SK-N-SH (cell line): ENCODE measurements around the gene UNC79. TPM values are rescaled to one million over a fixed set of nuclear protein-coding genes. Genes with fewer than 3 reads are reported as not detected.
"Not testable (repeated sequence)": the region's sequence is repeated elsewhere in the genome, so short reads cannot be mapped to it uniquely, and the experiment has no call there.

Experiments
- CTCF ChIA-PET: fragments of 300-600, 350-600 bp; formaldehyde crosslinking; extraction: SDS; loops from one replicate; lab custom pipeline; 2021; lab: Yijun Ruan, JAX
- POLR2A ChIA-PET: fragments of 350-600 bp; sonication (Branson Sonifier 250); formaldehyde crosslinking; extraction: SDS; loops from one replicate; lab custom pipeline; 2020; ENCODE audit warnings: antibody characterized with exemption, inconsistent platforms; lab: Yijun Ruan, JAX
- DNase-seq: peaks from one replicate; pipeline ENCODE4 v3.0.0; 2012
- H2AFZ ChIP-seq: fragments of 200-600 bp; sonication (generic); 2 replicates; pipeline ENCODE4 v1.8.1; 2016; ENCODE audit warnings: antibody characterized with exemption, mild to moderate bottlenecking, low read depth
- H3F3A ChIP-seq: fragments of 200-600 bp; sonication (generic); replicated peaks from 2 replicates; pipeline ENCODE3; 2016; ENCODE audit warnings: antibody characterized with exemption, mild to moderate bottlenecking; ENCODE audit not compliant: insufficient read depth
- H3K27ac ChIP-seq, 2 experiments: fragments of 200-500 bp in 1 of 2; fragments of 200-600 bp in 1 of 2; sonication (Bioruptor generic) in 1 of 2; sonication (generic), shearing (Covaris generic) in 1 of 2; 2 replicates each; pipeline versions ENCODE4 v1.5.1 to v1.6.1; 2014 to 2016; ENCODE audit warnings: low read depth in 2 of 2, inconsistent platforms in 1 of 2, low read length in 1 of 2, mild to moderate bottlenecking in 1 of 2, mixed read lengths in 1 of 2
- H3K27me3 ChIP-seq: fragments of 200-600 bp; sonication (generic), shearing (Covaris generic); 2 replicates; pipeline ENCODE4 v1.6.1; 2016; ENCODE audit warnings: mixed run types; ENCODE audit not compliant: insufficient read depth
- H3K36me3 ChIP-seq, 2 experiments: fragments of 200-500 bp in 1 of 2; fragments of 200-600 bp in 1 of 2; sonication (Bioruptor generic) in 1 of 2; sonication (generic) in 1 of 2; replicated peaks in 1 of 2; 2 replicates each; pipeline versions ENCODE3 to v1.5.1; 2014 to 2016; ENCODE audit warnings: low read length in 1 of 2, mild to moderate bottlenecking in 1 of 2; ENCODE audit not compliant: insufficient read depth in 2 of 2, control insufficient read depth in 1 of 2
- H3K4me1 ChIP-seq, 2 experiments: fragments of 200-500 bp in 1 of 2; fragments of 200-600 bp in 1 of 2; sonication (Bioruptor generic) in 1 of 2; sonication (generic), shearing (Covaris generic) in 1 of 2; 2 replicates each; pipeline versions ENCODE4 v1.5.1 to v1.6.1; 2014 to 2016; ENCODE audit warnings: low read depth in 1 of 2, low read length in 1 of 2, mixed run types in 1 of 2; ENCODE audit not compliant: insufficient read depth in 2 of 2, control insufficient read depth in 1 of 2
- H3K4me2 ChIP-seq: fragments of 200-600 bp; sonication (generic), shearing (Covaris generic); 2 replicates; pipeline ENCODE4 v1.6.1; 2017; ENCODE audit warnings: mixed run types
- H3K4me3 ChIP-seq, 2 experiments: fragments of 200-500 bp in 1 of 2; fragments of 200-600 bp in 1 of 2; sonication (Bioruptor generic) in 1 of 2; sonication (generic), shearing (Covaris generic) in 1 of 2; 2 replicates each; pipeline versions ENCODE4 v1.5.1 to v1.8.1; 2014 to 2016; ENCODE audit warnings: low read depth in 2 of 2, inconsistent platforms in 1 of 2, low read length in 1 of 2, mild to moderate bottlenecking in 1 of 2, mixed read lengths in 1 of 2, moderate library complexity in 1 of 2
- H3K79me2 ChIP-seq: fragments of 200-600 bp; sonication (generic); 2 replicates; pipeline ENCODE4 v1.8.1; 2017; ENCODE audit warnings: mild to moderate bottlenecking; ENCODE audit not compliant: insufficient read depth
- H3K9ac ChIP-seq: fragments of 200-600 bp; sonication (generic); 2 replicates; pipeline ENCODE4 v1.6.1; 2017; ENCODE audit warnings: mixed run types
- H3K9me2 ChIP-seq: fragments of 200-600 bp; sonication (generic); 2 replicates; pipeline ENCODE4 v1.6.1; 2017; ENCODE audit warnings: mixed run types
- H3K9me3 ChIP-seq: fragments of 200-600 bp; sonication (generic); 2 replicates; pipeline ENCODE4 v1.6.1; 2017; ENCODE audit warnings: mixed run types, mild to moderate bottlenecking, moderate library complexity
- H4K20me1 ChIP-seq: fragments of 200-600 bp; sonication (generic); 2 replicates; pipeline ENCODE4 v1.6.1; 2017; ENCODE audit warnings: mild to moderate bottlenecking, mixed run types; ENCODE audit not compliant: insufficient read depth
- CHD2 ChIP-seq: fragments of 150-350 bp; IDR thresholded peaks from 2 replicates; pipeline ENCODE4 v1.6.1; 2018; ENCODE audit warnings: low read length; ENCODE audit not compliant: partially characterized antibody
- CTCF ChIP-seq: fragments of 200-600 bp; sonication (generic); IDR thresholded peaks from 2 replicates; pipeline ENCODE4 v1.6.1; 2017; ENCODE audit warnings: antibody characterized with exemption, mild to moderate bottlenecking, moderate library complexity
- EP300 ChIP-seq, 2 experiments: IDR thresholded peaks; 2 replicates each; pipeline versions ENCODE4 v1.4.0 to v1.6.1; 2012; ENCODE audit warnings: borderline replicate concordance in 1 of 2, low read depth in 1 of 2, low read length in 1 of 2
- GATA2 ChIP-seq: sonication (generic); formaldehyde crosslinking; IDR thresholded peaks from 2 replicates; pipeline ENCODE4 v1.5.0; 2020; ENCODE audit warnings: mild to moderate bottlenecking, missing genetic modification reagents
- JUND ChIP-seq: IDR thresholded peaks from 2 replicates; pipeline ENCODE4 v1.4.0; 2012
- NFIC ChIP-seq: IDR thresholded peaks from 2 replicates; pipeline ENCODE4 v1.4.0; 2012; ENCODE audit warnings: borderline replicate concordance
- NRF1 ChIP-seq: IDR thresholded peaks from 2 replicates; pipeline ENCODE4 v1.6.1; 2012; ENCODE audit warnings: low read depth, mild to moderate bottlenecking, low read length
- POLR2AphosphoS5 ChIP-seq: IDR thresholded peaks from 2 replicates; pipeline ENCODE4 v1.6.1; 2012; ENCODE audit warnings: low read depth, low read length
- REST ChIP-seq: IDR thresholded peaks from 2 replicates; pipeline ENCODE4 v1.6.1; 2012; ENCODE audit warnings: mild to moderate bottlenecking, low read depth, low read length, moderate library complexity
- TAF1 ChIP-seq: IDR thresholded peaks from 2 replicates; pipeline ENCODE4 v1.6.1; 2012; ENCODE audit warnings: low read depth, mild to moderate bottlenecking, low read length, moderate library complexity, borderline replicate concordance
- WGBS: methylation state at CpG from one replicate; pipeline ENCODE4 v1.1.6; 2017; ENCODE audit warnings: low lambda C conversion rate; 5-methylcytosine and 5-hydroxymethylcytosine counted together
- polyA plus RNA-seq, 3 experiments: library from polyadenylated mRNA; depleted of rRNA; stranded (reverse); fragments of >200 nt; gene quantifications; 2 replicates each; pipeline ENCODE4 v1.2.3, GENCODE V29; 2012
- TF ChIP-seq, protein P1 (sequence below): IDR thresholded peaks from 2 replicates; pipeline ENCODE4 v1.4.0; 2012; ENCODE audit warnings: low read depth
- TF ChIP-seq, protein P2 (sequence below): IDR thresholded peaks from 2 replicates; pipeline ENCODE4 v1.4.0; 2012; ENCODE audit warnings: low read depth, borderline replicate concordance
- TF ChIP-seq, protein P3 (sequence below): fragments of 150-350 bp; IDR thresholded peaks from 2 replicates; pipeline ENCODE4 v1.6.1; 2016; ENCODE audit warnings: mild to moderate bottlenecking, low read depth, low read length

Gene UNC79
- polyA plus RNA-seq, 1 of the 3 experiments (the other 2 are of a cell fraction): 0.10 TPM

DNA sequence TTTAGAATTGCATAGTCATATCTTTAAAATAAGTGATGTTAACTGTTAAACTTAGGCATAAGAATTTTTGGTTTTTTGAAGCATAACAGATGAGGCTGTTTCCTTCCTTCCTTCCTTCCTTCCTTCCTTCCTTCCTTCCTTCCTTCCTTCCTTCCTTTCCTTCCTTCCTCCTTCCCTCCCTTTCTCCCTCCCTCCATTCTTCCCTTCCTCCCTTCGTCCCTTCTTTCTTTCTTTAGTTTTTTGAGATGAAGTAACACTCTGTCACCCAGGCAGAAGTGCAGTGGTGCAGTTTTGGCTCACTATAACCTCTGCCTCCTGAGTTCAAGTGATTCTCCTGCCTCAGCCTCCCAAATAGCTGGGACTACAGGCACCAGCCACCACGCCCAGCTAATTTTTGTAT lies 48.3 kb downstream of the UNC79 start:
- H3F3A ChIP-seq, H3K9me2 ChIP-seq, H3K4me1 ChIP-seq, H3K9ac ChIP-seq, POLR2A ChIA-PET, H3K36me3 ChIP-seq, H3K27ac ChIP-seq, DNase-seq, H3K27me3 ChIP-seq, H3K79me2 ChIP-seq, H4K20me1 ChIP-seq, H3K9me3 ChIP-seq, H2AFZ ChIP-seq, H3K4me2 ChIP-seq, H3K4me3 ChIP-seq: not testable (repeated sequence)
- CTCF ChIA-PET: interaction anchor here (1.5 kb wide), 1 partner anchor 16 kb away, joined by 4 read pairs; no protein-coding TSS in a partner anchor
- 6% methylated on average over 2 of the region's 2 CpGs for WGBS

GRCh38 chr14:93480867-93481266 lies 50.1 kb downstream of the UNC79 start:
- Histone ChIP-seq H4K20me1 (no peaks in the 10 kb centered on the region), H3K9me2 (no peaks in the 10 kb centered on the region), H3K4me1 (peaks cover 0 to 3% of the 10 kb centered on the region in 2 experiments; a peak in 2 of 4 replicates), H2AFZ (no peak overlapping the region), H3F3A (no peaks in the 10 kb centered on the region), H3K27me3 (no peaks in the 10 kb centered on the region), H3K4me2 (no peak overlapping the region), H3K4me3 (no peak overlapping the region), H3K36me3 (no peaks in the 10 kb centered on the region), H3K27ac (no peak overlapping the region), H3K79me2 (no peaks in the 10 kb centered on the region), H3K9me3 (no peaks in the 10 kb centered on the region), H3K9ac (no peak overlapping the region)
- ChIA-PET CTCF (no interaction called here), POLR2A (no interaction called here)
- TF ChIP-seq NFIC (no peak), TAF1 (no peak)
- no peak for DNase-seq

DNA sequence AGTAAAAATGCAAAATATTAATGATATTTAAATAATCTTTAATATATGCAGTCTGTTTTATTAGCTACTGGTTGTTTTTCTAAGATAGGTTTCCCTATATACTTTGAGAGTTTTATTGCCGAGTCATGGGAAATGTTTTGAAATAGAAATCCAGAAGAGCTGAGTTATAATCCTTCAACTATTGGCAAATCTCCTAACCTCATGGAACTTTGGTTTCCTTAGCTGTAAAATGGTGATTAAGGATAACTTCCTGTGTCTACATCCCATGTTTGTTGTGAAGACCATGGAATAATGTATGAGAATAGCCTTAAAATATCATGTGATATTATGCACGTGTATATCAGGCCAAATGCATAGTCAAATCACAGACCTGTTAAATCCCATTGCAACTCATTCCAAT lies 51.0 kb downstream of the UNC79 start:
- Histone ChIP-seq H3K9ac (no peak overlapping the region), H3K9me2 (no peaks in the 10 kb centered on the region), H3K27me3 (no peaks in the 10 kb centered on the region), H3K4me3 (no peak overlapping the region), H3K9me3 (no peaks in the 10 kb centered on the region), H3K27ac (no peak overlapping the region), H3K4me1 (peaks cover 0 to 3% of the 10 kb centered on the region in 2 experiments; a peak in 2 of 4 replicates), H3K36me3 (no peaks in the 10 kb centered on the region), H3K4me2 (no peak overlapping the region), H3F3A (no peaks in the 10 kb centered on the region), H2AFZ (no peak overlapping the region), H4K20me1 (no peaks in the 10 kb centered on the region), H3K79me2 (no peaks in the 10 kb centered on the region)
- ChIA-PET CTCF (no interaction called here), POLR2A (no interaction called here)
- no peak for DNase-seq
- 31% methylated on average over 2 of the region's 2 CpGs for WGBS
- TF ChIP-seq, protein P1, sequence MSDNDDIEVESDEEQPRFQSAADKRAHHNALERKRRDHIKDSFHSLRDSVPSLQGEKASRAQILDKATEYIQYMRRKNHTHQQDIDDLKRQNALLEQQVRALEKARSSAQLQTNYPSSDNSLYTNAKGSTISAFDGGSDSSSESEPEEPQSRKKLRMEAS: no peak
- TF ChIP-seq POLR2AphosphoS5 (no peak), CHD2 (no peak), JUND (no peak), EP300 (IDR thresholded peaks at IDR 0.05; ENCODE audit: borderline replicate concordance in 1 of 2, low read depth in 1 of 2, low read length in 1 of 2) (no peak), GATA2 (CRISPR knock-in tag) (no peak), CTCF (no peak), REST (no peak), NRF1 (no peak)
- TF ChIP-seq, protein P2, sequence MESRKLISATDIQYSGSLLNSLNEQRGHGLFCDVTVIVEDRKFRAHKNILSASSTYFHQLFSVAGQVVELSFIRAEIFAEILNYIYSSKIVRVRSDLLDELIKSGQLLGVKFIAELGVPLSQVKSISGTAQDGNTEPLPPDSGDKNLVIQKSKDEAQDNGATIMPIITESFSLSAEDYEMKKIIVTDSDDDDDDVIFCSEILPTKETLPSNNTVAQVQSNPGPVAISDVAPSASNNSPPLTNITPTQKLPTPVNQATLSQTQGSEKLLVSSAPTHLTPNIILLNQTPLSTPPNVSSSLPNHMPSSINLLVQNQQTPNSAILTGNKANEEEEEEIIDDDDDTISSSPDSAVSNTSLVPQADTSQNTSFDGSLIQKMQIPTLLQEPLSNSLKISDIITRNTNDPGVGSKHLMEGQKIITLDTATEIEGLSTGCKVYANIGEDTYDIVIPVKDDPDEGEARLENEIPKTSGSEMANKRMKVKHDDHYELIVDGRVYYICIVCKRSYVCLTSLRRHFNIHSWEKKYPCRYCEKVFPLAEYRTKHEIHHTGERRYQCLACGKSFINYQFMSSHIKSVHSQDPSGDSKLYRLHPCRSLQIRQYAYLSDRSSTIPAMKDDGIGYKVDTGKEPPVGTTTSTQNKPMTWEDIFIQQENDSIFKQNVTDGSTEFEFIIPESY: no peak
- TF ChIP-seq, protein P3, sequence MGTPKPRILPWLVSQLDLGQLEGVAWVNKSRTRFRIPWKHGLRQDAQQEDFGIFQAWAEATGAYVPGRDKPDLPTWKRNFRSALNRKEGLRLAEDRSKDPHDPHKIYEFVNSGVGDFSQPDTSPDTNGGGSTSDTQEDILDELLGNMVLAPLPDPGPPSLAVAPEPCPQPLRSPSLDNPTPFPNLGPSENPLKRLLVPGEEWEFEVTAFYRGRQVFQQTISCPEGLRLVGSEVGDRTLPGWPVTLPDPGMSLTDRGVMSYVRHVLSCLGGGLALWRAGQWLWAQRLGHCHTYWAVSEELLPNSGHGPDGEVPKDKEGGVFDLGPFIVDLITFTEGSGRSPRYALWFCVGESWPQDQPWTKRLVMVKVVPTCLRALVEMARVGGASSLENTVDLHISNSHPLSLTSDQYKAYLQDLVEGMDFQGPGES: no peak
